ENCODE results near the gene UNKL.

Gene UNKL

GRCh38 chr16:1349951-1350350 is 64.6 kb downstream of the UNKL start:
- Histone ChIP-seq H3K9me2 (replicated peaks; ENCODE audit: insufficient read depth, low read length) (no peaks in the 10 kb centered on the region), H4K20me1 (ENCODE audit: low read depth, low read length) (no peaks in the 10 kb centered on the region), H3K9me3 (ENCODE audit: insufficient read depth, low read length) (no peaks in the 10 kb centered on the region), H3K9ac (ENCODE audit: low read length) (no peak overlapping the region), H3K79me2 (ENCODE audit: insufficient read depth, low read length) (peaks cover 32% of the 10 kb centered on the region), H3F3A (ENCODE audit: insufficient read depth) (no peaks in the 10 kb centered on the region), H3K27me3 (ENCODE audit: low read length) (no peaks in the 10 kb centered on the region), H2AFZ (ENCODE audit: low read depth, low read length, severe bottlenecking) (no peak overlapping the region), H3K4me3 (ENCODE audit: insufficient read depth, low read length, poor library complexity, severe bottlenecking) (no peak overlapping the region), H3K27ac (ENCODE audit: low read depth, low read length) (no peak overlapping the region), H3K4me2 (ENCODE audit: low read depth, low read length, poor library complexity, severe bottlenecking) (no peak overlapping the region), H3K36me3 (ENCODE audit: low read length) (no peaks in the 10 kb centered on the region)
- no peak for TF ChIP-seq EZH2phosphoT487 (conservative IDR thresholded peaks at IDR 0.05; ENCODE audit: low read length)
- TF ChIP-seq CTCF (IDR thresholded peaks at IDR 0.05; ENCODE audit: insufficient read depth, low read length, poor library complexity, severe bottlenecking) = no peak

GRCh38 chr16:1349351-1349750 is 65.2 kb downstream of the UNKL start:
- no peaks in the 10 kb centered on the region for H3F3A ChIP-seq (ENCODE audit: insufficient read depth)
- TF ChIP-seq EZH2phosphoT487 (conservative IDR thresholded peaks at IDR 0.05; ENCODE audit: low read length) (no peak), CTCF (IDR thresholded peaks at IDR 0.05; ENCODE audit: insufficient read depth, low read length, poor library complexity, severe bottlenecking) (no peak)
- no peak overlapping the region for H3K27ac ChIP-seq (ENCODE audit: low read depth, low read length)
- no peak overlapping the region for H3K9ac ChIP-seq (ENCODE audit: low read length)
- no peaks in the 10 kb centered on the region for H4K20me1 ChIP-seq (ENCODE audit: low read depth, low read length)
- no peaks in the 10 kb centered on the region for H3K9me2 ChIP-seq (replicated peaks; ENCODE audit: insufficient read depth, low read length)
- no peaks in the 10 kb centered on the region for H3K27me3 ChIP-seq (ENCODE audit: low read length)
- no peak overlapping the region for H3K4me3 ChIP-seq (ENCODE audit: insufficient read depth, low read length, poor library complexity, severe bottlenecking)
- H3K4me2 ChIP-seq (ENCODE audit: low read depth, low read length, poor library complexity, severe bottlenecking) = no peak overlapping the region
- peaks cover 27% of the 10 kb centered on the region for H3K79me2 ChIP-seq (ENCODE audit: insufficient read depth, low read length)
- H2AFZ ChIP-seq (ENCODE audit: low read depth, low read length, severe bottlenecking) = no peak overlapping the region
- no peaks in the 10 kb centered on the region for H3K36me3 ChIP-seq (ENCODE audit: low read length)
- no peaks in the 10 kb centered on the region for H3K9me3 ChIP-seq (ENCODE audit: insufficient read depth, low read length)

GRCh38 chr16:1348926-1349325 is 65.6 kb downstream of the UNKL start:
- H3K9me3 ChIP-seq (ENCODE audit: insufficient read depth, low read length) = no peaks in the 10 kb centered on the region
- H4K20me1 ChIP-seq (ENCODE audit: low read depth, low read length) = no peaks in the 10 kb centered on the region
- H3F3A ChIP-seq (ENCODE audit: insufficient read depth) = no peaks in the 10 kb centered on the region
- TF ChIP-seq CTCF (IDR thresholded peaks at IDR 0.05; ENCODE audit: insufficient read depth, low read length, poor library complexity, severe bottlenecking) (no peak), EZH2phosphoT487 (conservative IDR thresholded peaks at IDR 0.05; ENCODE audit: low read length) (no peak)
- H3K9me2 ChIP-seq (replicated peaks; ENCODE audit: insufficient read depth, low read length) = no peaks in the 10 kb centered on the region
- H3K79me2 ChIP-seq (ENCODE audit: insufficient read depth, low read length) = peaks cover 25% of the 10 kb centered on the region
- H3K36me3 ChIP-seq (ENCODE audit: low read length) = no peaks in the 10 kb centered on the region
- no peak overlapping the region for H3K27ac ChIP-seq (ENCODE audit: low read depth, low read length)
- no peak overlapping the region for H3K4me2 ChIP-seq (ENCODE audit: low read depth, low read length, poor library complexity, severe bottlenecking)
- no peak overlapping the region for H3K4me3 ChIP-seq (ENCODE audit: insufficient read depth, low read length, poor library complexity, severe bottlenecking)
- H2AFZ ChIP-seq (ENCODE audit: low read depth, low read length, severe bottlenecking) = no peak overlapping the region
- no peak overlapping the region for H3K9ac ChIP-seq (ENCODE audit: low read length)
- no peaks in the 10 kb centered on the region for H3K27me3 ChIP-seq (ENCODE audit: low read length)
